ENCODE results near the gene KREMEN1.
A peak's percentile ranks its signal among the peaks of the same experiment; 100 is the strongest.

The KREMEN1 gene

DNA sequence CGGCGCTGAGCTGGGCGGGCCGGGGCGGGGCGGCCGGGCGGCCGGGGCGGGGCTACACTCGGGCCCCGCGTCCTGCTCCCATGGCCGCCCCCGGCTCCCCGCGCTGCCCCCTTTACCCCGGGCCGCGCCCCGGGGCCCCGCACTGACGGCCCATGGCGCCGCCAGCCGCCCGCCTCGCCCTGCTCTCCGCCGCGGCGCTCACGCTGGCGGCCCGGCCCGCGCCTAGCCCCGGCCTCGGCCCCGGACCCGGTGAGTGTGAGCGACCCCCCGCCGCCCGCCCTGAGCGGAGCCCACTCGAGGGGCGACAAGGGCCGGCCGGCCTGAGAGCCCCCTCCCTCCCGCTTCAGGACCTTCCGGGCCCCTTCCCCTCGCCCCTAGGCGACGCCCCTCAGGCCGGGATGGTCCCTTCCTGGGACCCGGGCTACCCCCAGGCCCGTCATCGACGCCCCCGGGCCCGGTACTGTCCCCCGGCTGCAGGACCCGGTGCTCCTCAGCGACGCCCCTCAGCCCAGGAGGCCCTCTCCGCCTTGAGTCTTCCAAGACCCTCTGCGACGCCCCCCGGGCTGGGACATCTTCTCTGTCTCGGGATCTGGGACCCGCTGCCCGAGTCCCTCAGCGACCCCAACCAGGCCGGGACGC, at the start of gene KREMEN1:
KREMEN1 (plus strand) TSS at position 57 of the 639 bp plus-strand sequence; CDS start at position 153, 96 bp downstream.
- CTCF ChIA-PET = interaction anchor here (0.6 kb wide), 1 partner anchor 1032 kb away, joined by 3 read pairs; no protein-coding TSS in a partner anchor
- POLR2A ChIA-PET (ENCODE audit: low non-redundant PET) = no interaction called here
- TF ChIP-seq, protein P1, sequence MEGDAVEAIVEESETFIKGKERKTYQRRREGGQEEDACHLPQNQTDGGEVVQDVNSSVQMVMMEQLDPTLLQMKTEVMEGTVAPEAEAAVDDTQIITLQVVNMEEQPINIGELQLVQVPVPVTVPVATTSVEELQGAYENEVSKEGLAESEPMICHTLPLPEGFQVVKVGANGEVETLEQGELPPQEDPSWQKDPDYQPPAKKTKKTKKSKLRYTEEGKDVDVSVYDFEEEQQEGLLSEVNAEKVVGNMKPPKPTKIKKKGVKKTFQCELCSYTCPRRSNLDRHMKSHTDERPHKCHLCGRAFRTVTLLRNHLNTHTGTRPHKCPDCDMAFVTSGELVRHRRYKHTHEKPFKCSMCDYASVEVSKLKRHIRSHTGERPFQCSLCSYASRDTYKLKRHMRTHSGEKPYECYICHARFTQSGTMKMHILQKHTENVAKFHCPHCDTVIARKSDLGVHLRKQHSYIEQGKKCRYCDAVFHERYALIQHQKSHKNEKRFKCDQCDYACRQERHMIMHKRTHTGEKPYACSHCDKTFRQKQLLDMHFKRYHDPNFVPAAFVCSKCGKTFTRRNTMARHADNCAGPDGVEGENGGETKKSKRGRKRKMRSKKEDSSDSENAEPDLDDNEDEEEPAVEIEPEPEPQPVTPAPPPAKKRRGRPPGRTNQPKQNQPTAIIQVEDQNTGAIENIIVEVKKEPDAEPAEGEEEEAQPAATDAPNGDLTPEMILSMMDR (conservative IDR thresholded peaks at IDR 0.05; ENCODE audit: low read depth) = no peak
- H3K27ac ChIP-seq = peak within 1 kb of the TSS; percentile 95
- DNase-seq (ENCODE audit: low spot score) = no peak

GRCh38 chr22:29023172-29023796, 49.6 kb upstream of the KREMEN1 start:
- ChIA-PET CTCF (no interaction called here), POLR2A (ENCODE audit: low non-redundant PET) (no interaction called here)
- no peak overlapping the region for H3K27ac ChIP-seq
- DNase-seq (ENCODE audit: low spot score) = no peak
- TF ChIP-seq, protein P1 (conservative IDR thresholded peaks at IDR 0.05; ENCODE audit: low read depth) = no peak

- ChIA-PET POLR2A (ENCODE audit: low non-redundant PET) (no interaction called here), CTCF (no interaction called here)
- TF ChIP-seq, protein P1 (conservative IDR thresholded peaks at IDR 0.05; ENCODE audit: low read depth) = no peak
- no peak for DNase-seq (ENCODE audit: low spot score)
- H3K27ac ChIP-seq = no peak overlapping the region
Measured at GRCh38 chr22:29026579-29026978, 46.3 kb upstream of the KREMEN1 start.

DNA sequence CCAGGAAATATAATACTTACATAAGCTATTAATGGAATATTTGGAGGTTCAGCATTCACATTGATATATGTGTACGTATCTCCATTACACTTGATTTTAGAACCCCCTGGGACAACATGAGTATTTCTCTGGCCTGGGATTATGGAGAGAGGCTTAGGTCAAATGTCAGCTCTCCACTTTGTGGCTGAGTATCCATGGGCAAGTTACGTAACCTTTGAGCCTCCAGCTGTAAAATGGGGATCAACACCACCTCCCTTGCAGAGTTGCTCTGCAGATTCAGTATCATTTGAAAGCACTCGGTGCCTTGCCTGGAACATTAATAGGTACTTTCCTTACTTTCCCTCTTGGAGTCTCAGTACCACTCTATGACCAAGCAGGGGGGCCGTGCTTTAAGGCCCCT, 44.4 kb upstream of the KREMEN1 start:
- TF ChIP-seq, protein P1 (conservative IDR thresholded peaks at IDR 0.05; ENCODE audit: low read depth) = no peak
- H3K27ac ChIP-seq = no peak overlapping the region
- CTCF ChIA-PET = interaction anchor here (0.9 kb wide), 1 partner anchor 10 kb away, joined by 3 read pairs; no protein-coding TSS in a partner anchor
- DNase-seq (ENCODE audit: low spot score) = no peak
- POLR2A ChIA-PET (ENCODE audit: low non-redundant PET) = no interaction called here

- TF ChIP-seq, protein P1 (conservative IDR thresholded peaks at IDR 0.05; ENCODE audit: low read depth) = no peak
- ChIA-PET CTCF (no interaction called here), POLR2A (ENCODE audit: low non-redundant PET) (no interaction called here)
- no peak overlapping the region for H3K27ac ChIP-seq
- DNase-seq (ENCODE audit: low spot score) = no peak
Measured at GRCh38 chr22:29029202-29030000, 43.4 kb upstream of the KREMEN1 start.

DNA sequence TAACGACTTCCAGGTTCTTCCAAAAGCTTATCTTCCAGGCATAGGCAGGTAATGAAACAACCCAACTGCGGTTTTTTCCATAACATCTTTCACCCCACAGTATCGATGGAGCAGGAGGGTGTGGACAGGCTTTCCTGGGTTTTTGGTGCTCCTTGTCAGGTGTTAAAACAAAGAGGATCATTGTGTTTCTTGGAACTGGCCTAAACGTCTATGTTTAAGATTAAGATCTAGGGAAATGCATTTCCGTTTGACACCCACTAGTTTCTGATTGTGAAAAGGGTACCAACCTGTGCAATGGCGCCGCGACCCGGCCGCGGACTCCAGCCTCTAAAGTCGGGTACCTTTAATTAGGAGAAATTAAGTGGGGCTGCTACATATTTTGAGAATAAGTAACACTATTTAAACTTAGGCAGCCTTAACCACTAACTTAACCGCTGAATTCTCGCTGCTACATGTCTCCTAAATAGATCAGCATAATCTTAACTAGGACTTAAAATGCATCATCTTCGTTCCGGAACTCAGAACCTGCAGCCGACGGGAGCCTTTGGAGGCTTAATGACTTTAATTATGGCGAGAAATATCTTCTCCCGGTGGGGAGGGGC, 42.7 kb upstream of the KREMEN1 start:
- ChIA-PET POLR2A (ENCODE audit: low non-redundant PET) (no interaction called here), CTCF (interaction anchor here (1.7 kb wide), 1 partner anchor 10 kb away, joined by 7 read pairs; no protein-coding TSS in a partner anchor)
- peak overlapping the region; percentile 75 for H3K27ac ChIP-seq
- TF ChIP-seq, protein P1 (conservative IDR thresholded peaks at IDR 0.05; ENCODE audit: low read depth) = peak; percentile 12; the same call in 1 of the 2 replicates
- peak; percentile 13 for DNase-seq (ENCODE audit: low spot score)

Measured in RWPE1 (cell line).